Smooth muscle cell (in vitro differentiated cells): ENCODE measurements around the gene PTPN4. TPM values are rescaled to one million over a fixed set of nuclear protein-coding genes. Genes with fewer than 3 reads are reported as not detected.

Experiments used
- DNase-seq: peaks from one replicate; lab custom pipeline; 2025; ENCODE audit not compliant: unreplicated experiment; lab: John Stamatoyannopoulos, UW
- H2AFZ ChIP-seq: fragments of 200-600 bp; sonication (generic); 2 replicates; pipeline ENCODE4 v1.6.0; 2016; ENCODE audit warnings: antibody characterized with exemption, low read depth, mild to moderate bottlenecking
- H3F3A ChIP-seq: fragments of 200-600 bp; sonication (generic); 2 replicates; pipeline ENCODE4 v1.6.0; 2017; ENCODE audit warnings: antibody characterized with exemption, low read depth
- H3K27ac ChIP-seq: fragments of 200-600 bp; sonication (generic); 2 replicates; pipeline ENCODE4 v1.5.1; 2016; ENCODE audit warnings: low read depth, mild to moderate bottlenecking
- H3K27me3 ChIP-seq: fragments of 200-600 bp; sonication (generic); 2 replicates; pipeline ENCODE4 v1.6.1; 2016; ENCODE audit warnings: low read depth, mild to moderate bottlenecking
- H3K36me3 ChIP-seq: fragments of 200-600 bp; sonication (generic); 2 replicates; pipeline ENCODE4 v1.5.1; 2016; ENCODE audit warnings: low read depth
- H3K4me1 ChIP-seq: fragments of 200-600 bp; sonication (generic); 2 replicates; pipeline ENCODE4 v1.5.1; 2016; ENCODE audit warnings: low read depth
- H3K4me2 ChIP-seq: fragments of 200-600 bp; sonication (generic); 2 replicates; pipeline ENCODE4 v1.6.0; 2016; ENCODE audit warnings: mild to moderate bottlenecking
- H3K4me3 ChIP-seq: fragments of 200-600 bp; sonication (generic); 2 replicates; pipeline ENCODE4 v1.5.1; 2016; ENCODE audit warnings: mild to moderate bottlenecking
- H3K79me2 ChIP-seq: fragments of 200-600 bp; sonication (generic); 2 replicates; pipeline ENCODE4 v1.6.0; 2016; ENCODE audit warnings: low read depth, mild to moderate bottlenecking
- H3K9ac ChIP-seq: fragments of 200-600 bp; sonication (generic); 2 replicates; pipeline ENCODE4 v1.6.0; 2016; ENCODE audit warnings: low read depth
- H3K9me3 ChIP-seq: fragments of 200-600 bp; sonication (generic); replicated peaks from 2 replicates; pipeline ENCODE4 v1.5.1; 2016; ENCODE audit warnings: low read depth
- H4K20me1 ChIP-seq: fragments of 200-600 bp; sonication (generic); 2 replicates; pipeline ENCODE4 v1.6.0; 2016; ENCODE audit warnings: low read depth
- CTCF ChIP-seq: fragments of 200-600 bp; sonication (generic); IDR thresholded peaks from 2 replicates; pipeline ENCODE4 v1.5.1; 2017; ENCODE audit warnings: borderline replicate concordance, mild to moderate bottlenecking, antibody characterized with exemption; ENCODE audit not compliant: insufficient read depth, poor library complexity, severe bottlenecking
- WGBS: methylation state at CpG from one replicate; pipeline ENCODE4 v1.1.7; 2016; ENCODE audit warnings: low lambda C conversion rate; 5-methylcytosine and 5-hydroxymethylcytosine counted together
- polyA plus RNA-seq: library from polyadenylated mRNA; unstranded; fragments of >200 nt; fragmentation: Nextera tagmentation; extraction: Ambion mirVana; gene quantifications from 2 replicates; pipeline ENCODE4 v1.2.1, GENCODE V29; 2016
- total RNA-seq: library from RNA; depleted of rRNA; stranded (reverse); fragments of >200 nt; gene quantifications from 2 replicates; pipeline ENCODE4 v1.2.3, GENCODE V29; 2014

The PTPN4 gene
- total and polyA plus RNA-seq, 2 experiments from 2014 or later = 9.7 to 26.2 TPM

DNA sequence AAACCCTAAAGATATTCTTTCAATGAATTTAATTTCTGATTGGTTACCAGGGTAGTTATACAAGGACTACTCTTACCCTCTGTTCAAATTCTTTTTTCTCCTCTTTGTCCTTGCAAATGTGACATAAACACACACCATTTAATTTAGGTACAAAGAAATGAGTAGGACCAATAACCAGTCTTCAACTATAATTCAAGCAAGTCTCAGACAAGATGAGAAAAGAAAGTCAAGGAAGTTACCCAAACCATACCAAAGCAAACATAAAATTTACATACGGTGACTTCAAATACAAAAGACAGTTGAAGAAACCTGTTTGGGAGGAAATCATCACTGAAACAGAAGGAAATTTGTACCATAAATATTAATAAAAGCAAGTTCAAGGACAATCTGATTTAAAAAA, 162.1 kb downstream of the PTPN4 start:
- no peak overlapping the region for H3K27ac ChIP-seq
- H3K9me3 ChIP-seq = no peaks in the 10 kb centered on the region
- no peak for TF ChIP-seq CTCF
- no peak for DNase-seq
- 100% methylated on average over 1 of the region's 1 CpG for whole genome bisulfite sequencing
- no peak overlapping the region for H3K4me3 ChIP-seq
- H4K20me1 ChIP-seq = no peaks in the 10 kb centered on the region
- H3F3A ChIP-seq = no peaks in the 10 kb centered on the region
- H3K79me2 ChIP-seq = no peaks in the 10 kb centered on the region
- no peaks in the 10 kb centered on the region for H3K4me1 ChIP-seq
- H3K9ac ChIP-seq = no peak overlapping the region
- no peak overlapping the region for H2AFZ ChIP-seq
- H3K27me3 ChIP-seq = no peaks in the 10 kb centered on the region
- H3K36me3 ChIP-seq = no peaks in the 10 kb centered on the region
- no peak overlapping the region for H3K4me2 ChIP-seq

DNA sequence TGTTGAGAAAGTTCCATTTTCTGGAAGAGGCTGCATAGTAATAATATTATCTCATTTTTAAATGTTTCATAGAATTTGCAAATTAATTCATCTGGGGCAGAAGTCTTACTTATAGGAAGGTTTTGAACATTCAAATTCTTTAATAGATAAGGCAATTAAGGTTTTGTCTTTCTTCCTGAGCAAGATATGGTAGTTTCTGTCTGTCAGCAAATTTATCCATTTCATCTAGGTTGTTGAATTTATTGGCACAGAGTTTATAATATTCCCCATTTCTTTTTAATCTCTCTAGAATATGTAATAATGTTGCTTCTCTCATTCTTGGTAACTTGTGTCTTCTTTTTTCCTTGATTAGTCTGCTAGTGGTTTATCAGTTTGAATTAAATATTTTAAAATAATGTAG, 163.0 kb downstream of the PTPN4 start:
- no peaks in the 10 kb centered on the region for H3K79me2 ChIP-seq
- no peak overlapping the region for H3K4me3 ChIP-seq
- H2AFZ ChIP-seq = no peak overlapping the region
- H3F3A ChIP-seq = no peaks in the 10 kb centered on the region
- H3K27ac ChIP-seq = no peak overlapping the region
- H3K9ac ChIP-seq = no peak overlapping the region
- no peak overlapping the region for H3K4me2 ChIP-seq
- no peaks in the 10 kb centered on the region for H4K20me1 ChIP-seq
- no peaks in the 10 kb centered on the region for H3K4me1 ChIP-seq
- H3K9me3 ChIP-seq = no peaks in the 10 kb centered on the region
- H3K27me3 ChIP-seq = no peaks in the 10 kb centered on the region
- no peak for DNase-seq
- no peak for TF ChIP-seq CTCF
- H3K36me3 ChIP-seq = no peaks in the 10 kb centered on the region

- Histone ChIP-seq H3K9me3 (no peaks in the 10 kb centered on the region), H3K79me2 (no peaks in the 10 kb centered on the region), H3K36me3 (no peaks in the 10 kb centered on the region), H3K27ac (no peak overlapping the region), H2AFZ (no peak overlapping the region), H3K4me2 (no peak overlapping the region), H3K4me1 (no peaks in the 10 kb centered on the region), H3K27me3 (no peaks in the 10 kb centered on the region), H3F3A (no peaks in the 10 kb centered on the region), H3K9ac (no peak overlapping the region), H4K20me1 (no peaks in the 10 kb centered on the region), H3K4me3 (no peak overlapping the region)
- no peak for DNase-seq
- no peak for TF ChIP-seq CTCF
- WGBS = 92% methylated on average over 2 of the region's 2 CpGs
These were observed 169.8 kb downstream of the PTPN4 start for GRCh38 chr2:119929537-119929936.

DNA sequence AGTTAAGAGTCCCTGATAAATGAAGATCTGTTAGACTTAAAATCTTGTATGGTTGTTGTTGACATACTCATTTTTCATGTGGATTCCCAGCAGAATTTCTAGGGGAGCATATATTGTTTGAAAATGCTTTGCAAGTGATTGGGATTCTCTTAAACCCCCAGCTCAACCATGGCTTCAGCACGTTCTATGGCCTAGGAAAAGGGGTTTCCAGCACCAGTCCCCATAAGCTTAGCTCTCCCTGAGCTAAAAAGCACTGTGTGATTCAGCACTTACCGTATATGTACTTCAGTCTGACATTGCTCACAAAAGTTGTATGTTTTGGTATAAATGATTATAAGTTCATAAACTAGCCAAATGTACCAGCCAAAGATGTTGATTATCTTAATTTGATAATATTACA, 173.1 kb downstream of the PTPN4 start:
- DNase-seq = no peak
- H3K27me3 ChIP-seq = no peaks in the 10 kb centered on the region
- H3K36me3 ChIP-seq = no peaks in the 10 kb centered on the region
- no peaks in the 10 kb centered on the region for H3F3A ChIP-seq
- H2AFZ ChIP-seq = no peak overlapping the region
- 100% methylated on average over 2 of the region's 2 CpGs for WGBS
- H3K27ac ChIP-seq = no peak overlapping the region
- H3K79me2 ChIP-seq = no peaks in the 10 kb centered on the region
- TF ChIP-seq CTCF = no peak
- no peak overlapping the region for H3K9ac ChIP-seq
- H4K20me1 ChIP-seq = no peaks in the 10 kb centered on the region
- H3K9me3 ChIP-seq = no peaks in the 10 kb centered on the region
- no peaks in the 10 kb centered on the region for H3K4me1 ChIP-seq
- no peak overlapping the region for H3K4me3 ChIP-seq
- no peak overlapping the region for H3K4me2 ChIP-seq
